Activated CD4-positive, alpha-beta T cell treated with anti-CD3 and anti-CD28 coated beads for 1 hour (primary cell): ENCODE results near the gene RNF113B.

Experiments used
- DNase-seq: peaks from one replicate; pipeline ENCODE4 v3.0.0-alpha.2; 2020

RNF113B gene

GRCh38 chr13:98173431-98174152 is 3.5 kb downstream of the RNF113B start:
- no peak for DNase-seq

DNA sequence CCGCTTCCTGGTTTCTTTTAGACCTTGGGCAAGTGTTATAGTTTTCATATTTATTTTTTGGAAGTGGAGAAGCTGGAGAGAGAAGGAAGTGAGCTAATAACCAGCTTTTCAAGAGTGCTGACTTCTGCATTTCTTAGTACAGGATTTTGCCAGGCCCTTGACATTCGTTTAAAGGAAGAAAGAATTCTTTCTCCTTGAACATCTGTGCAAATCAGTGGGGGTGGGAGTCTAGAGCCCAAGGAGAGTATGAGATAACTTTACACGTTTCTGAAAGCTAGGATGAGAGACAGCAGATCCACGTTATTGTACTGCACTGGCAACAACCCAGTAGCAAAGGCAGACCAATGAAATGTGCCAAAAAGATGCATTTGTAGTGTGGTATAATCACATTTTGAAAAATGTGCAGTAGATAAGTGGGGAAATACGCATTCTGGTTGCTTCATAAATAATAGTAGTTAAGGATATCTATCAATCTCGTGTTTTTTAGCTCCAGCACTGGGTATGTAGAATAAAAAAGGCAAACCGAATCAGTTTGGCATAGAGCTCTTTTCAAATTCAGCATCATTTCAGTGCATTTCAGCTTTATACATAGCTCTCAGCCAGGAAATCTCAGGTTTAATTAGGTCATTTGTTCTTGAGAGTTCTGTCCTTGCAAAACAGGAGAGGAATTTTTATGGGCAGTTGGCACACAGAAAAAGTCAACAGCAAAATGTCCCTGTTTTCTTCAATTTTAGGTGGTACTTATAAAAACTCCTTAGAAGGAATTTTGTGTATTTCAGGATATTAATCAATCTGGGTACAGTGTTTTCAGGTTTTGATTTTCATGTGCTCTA is 4.3 kb downstream of the RNF113B start:
- DNase-seq, result no peak

DNA sequence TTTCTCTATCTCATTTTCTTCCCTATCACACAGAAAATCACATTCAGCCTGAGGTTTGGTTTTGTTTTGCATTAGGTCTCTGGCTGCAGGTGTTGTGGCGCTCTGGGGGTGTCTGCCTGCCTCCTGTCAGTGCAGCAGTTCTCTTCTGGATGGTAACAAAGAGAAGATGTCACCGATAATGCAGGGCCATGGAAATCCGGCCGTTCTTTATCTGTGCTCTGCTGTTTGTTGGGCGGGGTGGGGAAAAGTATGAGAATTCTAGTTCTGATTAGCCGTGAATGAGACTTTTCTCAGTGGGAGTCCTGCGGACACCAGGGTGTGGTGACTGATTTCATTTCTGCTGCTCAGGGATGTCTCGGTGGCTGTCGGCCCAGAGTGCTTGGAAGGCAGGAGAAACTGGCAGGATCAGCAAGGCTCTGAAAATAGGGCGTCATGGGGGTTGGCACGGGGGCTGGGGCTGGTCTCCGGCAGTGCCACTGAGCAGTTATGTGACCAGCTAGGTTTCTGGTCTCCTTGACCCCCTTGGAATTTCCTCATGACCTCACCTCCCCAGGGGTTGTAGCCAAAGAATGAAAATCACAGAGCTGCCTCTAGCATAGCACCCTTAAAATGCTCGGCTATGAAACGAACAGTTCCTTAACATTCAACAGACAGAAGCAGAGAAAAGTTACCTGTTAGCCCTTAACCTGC is 5.0 kb downstream of the RNF113B start:
- DNase-seq, result no peak

- no peak for DNase-seq
Measured at GRCh38 chr13:98169331-98169730, 7.7 kb downstream of the RNF113B start.

DNA sequence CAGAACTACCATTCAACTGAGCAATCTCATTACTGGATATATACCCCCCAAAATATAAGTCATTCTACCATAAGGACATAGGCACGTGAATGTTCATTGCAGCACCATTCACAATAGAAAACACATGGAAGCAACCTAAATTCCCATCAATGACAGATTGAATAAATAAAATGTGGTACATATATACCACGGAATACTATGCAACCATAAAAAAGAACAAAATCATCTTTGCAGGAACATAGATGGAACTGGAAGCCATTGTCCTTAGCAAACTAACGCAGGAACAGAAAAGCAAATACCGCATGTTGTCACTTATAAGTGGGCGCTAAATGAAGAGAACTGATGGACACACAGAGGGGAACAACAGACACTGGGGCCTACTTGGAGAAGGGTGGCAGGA is 14.1 kb downstream of the RNF113B start:
- no peak for DNase-seq

GRCh38 chr13:98158172-98158899 is 18.7 kb downstream of the RNF113B start:
- no peak for DNase-seq

GRCh38 chr13:98157609-98158008 is 19.5 kb downstream of the RNF113B start:
- DNase-seq, result no peak

GRCh38 chr13:98157188-98157587 is 19.9 kb downstream of the RNF113B start:
- no peak for DNase-seq

- DNase-seq, result no peak
Measured at GRCh38 chr13:98156259-98156658, 20.8 kb downstream of the RNF113B start.

GRCh38 chr13:98155475-98156109 is 21.5 kb downstream of the RNF113B start:
- no peak for DNase-seq

GRCh38 chr13:98150832-98151479 is 26.1 kb downstream of the RNF113B start:
- no peak for DNase-seq

GRCh38 chr13:98147521-98147920 is 29.5 kb downstream of the RNF113B start:
- DNase-seq, result no peak

GRCh38 chr13:98144801-98145350 is 32.2 kb downstream of the RNF113B start:
- DNase-seq, result no peak

GRCh38 chr13:98144027-98144741 is 32.9 kb downstream of the RNF113B start:
- no peak for DNase-seq

- no peak for DNase-seq
Measured at GRCh38 chr13:98143601-98144026, 33.5 kb downstream of the RNF113B start.

DNA sequence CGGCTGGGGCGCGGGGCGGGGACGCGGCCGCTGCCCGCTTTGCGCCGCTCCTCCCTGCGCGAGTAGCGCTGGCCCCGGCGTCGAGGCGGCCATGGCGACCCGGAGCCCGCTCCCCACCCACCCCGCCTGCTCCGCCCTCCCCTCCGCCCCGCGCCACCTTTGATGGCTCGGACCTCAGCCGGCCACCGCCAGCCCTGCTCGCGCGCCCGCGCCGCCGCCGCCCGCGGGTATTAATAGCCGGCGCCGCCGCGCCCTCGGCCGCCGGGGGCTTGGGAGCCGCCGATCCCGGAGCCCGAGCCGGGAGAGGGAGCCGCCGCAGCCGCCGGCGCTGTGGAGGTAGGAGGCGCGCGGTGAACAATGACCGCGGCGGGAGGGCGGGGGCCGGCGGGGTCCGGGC is 33.9 kb downstream of the RNF113B start:
- DNase-seq, result no peak

GRCh38 chr13:98142380-98143156 is 34.5 kb downstream of the RNF113B start, which contains the start of gene FARP1:
Gene FARP1 (plus strand): TSS chr13:98143094. CDS start chr13:98213243, 70,149 bp downstream.
- no peak for DNase-seq

DNA sequence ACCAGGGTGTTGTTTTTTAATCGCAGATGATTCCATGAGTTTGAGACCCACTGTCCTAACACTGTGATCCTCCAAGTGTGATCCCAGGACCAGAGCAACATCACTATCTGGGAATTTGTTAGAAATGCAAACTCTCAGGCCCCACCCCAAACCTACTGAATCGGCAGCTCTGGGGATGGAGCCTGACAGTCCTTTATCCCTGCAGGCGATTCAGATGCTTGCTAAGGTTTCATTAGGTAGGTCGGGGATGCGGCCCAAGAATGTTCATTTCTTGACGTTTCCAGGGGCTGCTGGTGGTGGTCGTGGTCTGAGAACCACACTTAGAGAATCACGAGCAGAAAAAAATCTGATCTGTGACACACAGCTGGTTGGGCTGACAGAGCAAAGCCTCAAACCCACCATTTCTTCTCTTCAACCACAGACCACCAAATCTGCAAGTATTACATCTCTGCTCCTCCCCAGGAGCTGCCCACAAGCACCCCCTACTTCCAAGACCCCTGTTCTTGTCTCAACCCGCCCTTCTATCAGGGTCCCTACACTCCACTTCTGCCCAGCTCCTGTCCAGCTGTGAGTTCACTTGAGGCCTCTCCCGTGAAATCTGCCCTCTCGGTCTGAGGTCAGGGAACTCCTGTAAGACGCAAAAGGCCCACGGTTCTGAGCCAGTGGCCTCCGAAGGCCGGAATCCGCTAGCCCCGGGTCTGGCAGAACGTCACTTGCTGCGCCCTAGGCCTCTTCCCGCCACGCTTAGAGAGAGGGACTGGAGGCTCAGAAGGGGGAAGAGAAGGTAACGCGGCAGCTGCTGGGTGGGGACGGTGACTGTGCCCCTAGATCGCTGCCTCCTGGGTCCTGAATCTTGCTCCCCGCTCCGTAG is 35.3 kb downstream of the RNF113B start:
- no peak for DNase-seq

DNA sequence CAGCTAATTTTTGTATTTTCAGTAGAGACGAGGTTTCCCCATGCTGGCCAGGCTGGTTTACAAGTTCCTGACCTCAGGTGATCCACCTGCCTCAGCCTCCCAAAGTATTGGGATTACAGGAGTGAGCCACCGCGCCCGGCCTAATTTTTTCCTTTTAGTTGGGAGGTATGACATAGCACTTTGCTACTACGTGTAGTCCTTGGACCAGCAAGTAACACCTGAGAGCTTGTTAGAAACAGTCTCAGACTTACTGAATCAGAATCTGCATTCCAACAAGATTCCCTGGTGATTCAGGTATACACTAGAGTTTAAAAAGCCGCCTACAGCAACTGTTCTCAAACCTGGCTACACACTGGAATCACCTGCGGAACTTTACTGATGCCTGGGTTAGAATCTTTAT is 36.0 kb downstream of the RNF113B start:
- DNase-seq, result no peak
